MV-4-11 (cell line): ENCODE results near the gene EFNA2.
A peak's percentile ranks its signal among the peaks of the same experiment; 100 is the strongest.

Experiments used
- DNase-seq: peaks from one replicate; lab custom pipeline; 2025; lab: John Stamatoyannopoulos, UW

The EFNA2 gene

GRCh38 chr19:1260749-1261537 lies 24.7 kb upstream of the EFNA2 start:
- DNase-seq, result peak; percentile 96

GRCh38 chr19:1261538-1261797 lies 24.2 kb upstream of the EFNA2 start:
- DNase-seq, result peak; percentile 19

- DNase-seq, result no peak
Measured at GRCh38 chr19:1261798-1262622, 23.7 kb upstream of the EFNA2 start.

DNA sequence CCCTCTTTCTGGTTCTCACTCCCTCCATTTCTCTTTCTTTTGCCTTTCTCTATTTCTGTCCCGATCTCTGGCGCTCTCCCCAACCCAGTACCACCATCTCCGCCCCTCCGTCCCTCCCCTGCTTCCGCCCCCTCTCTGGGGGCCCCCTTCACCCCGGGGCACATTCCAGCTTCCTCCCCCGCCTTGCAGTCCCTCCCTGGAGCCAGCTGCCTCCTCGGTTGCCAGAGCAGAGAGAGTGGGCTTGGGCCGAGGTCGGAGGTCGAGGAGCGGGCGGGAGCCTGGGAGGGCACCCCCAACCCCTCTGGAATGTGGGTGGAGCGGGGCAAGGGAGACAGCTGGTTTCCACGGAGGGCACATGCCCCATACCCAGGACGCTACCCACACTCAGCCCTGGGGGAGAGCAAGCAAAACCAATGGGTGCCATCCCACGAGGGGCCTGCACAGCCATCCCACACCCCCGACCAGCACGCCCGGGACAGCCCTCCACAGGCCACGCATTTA lies 23.0 kb upstream of the EFNA2 start:
- DNase-seq, result no peak

- no peak for DNase-seq
Measured at GRCh38 chr19:1263188-1263587, 22.5 kb upstream of the EFNA2 start.

GRCh38 chr19:1264801-1265614 lies 20.7 kb upstream of the EFNA2 start:
- DNase-seq, result peak; percentile 49

GRCh38 chr19:1265615-1266128 lies 20.0 kb upstream of the EFNA2 start:
- peak; percentile 81 for DNase-seq

DNA sequence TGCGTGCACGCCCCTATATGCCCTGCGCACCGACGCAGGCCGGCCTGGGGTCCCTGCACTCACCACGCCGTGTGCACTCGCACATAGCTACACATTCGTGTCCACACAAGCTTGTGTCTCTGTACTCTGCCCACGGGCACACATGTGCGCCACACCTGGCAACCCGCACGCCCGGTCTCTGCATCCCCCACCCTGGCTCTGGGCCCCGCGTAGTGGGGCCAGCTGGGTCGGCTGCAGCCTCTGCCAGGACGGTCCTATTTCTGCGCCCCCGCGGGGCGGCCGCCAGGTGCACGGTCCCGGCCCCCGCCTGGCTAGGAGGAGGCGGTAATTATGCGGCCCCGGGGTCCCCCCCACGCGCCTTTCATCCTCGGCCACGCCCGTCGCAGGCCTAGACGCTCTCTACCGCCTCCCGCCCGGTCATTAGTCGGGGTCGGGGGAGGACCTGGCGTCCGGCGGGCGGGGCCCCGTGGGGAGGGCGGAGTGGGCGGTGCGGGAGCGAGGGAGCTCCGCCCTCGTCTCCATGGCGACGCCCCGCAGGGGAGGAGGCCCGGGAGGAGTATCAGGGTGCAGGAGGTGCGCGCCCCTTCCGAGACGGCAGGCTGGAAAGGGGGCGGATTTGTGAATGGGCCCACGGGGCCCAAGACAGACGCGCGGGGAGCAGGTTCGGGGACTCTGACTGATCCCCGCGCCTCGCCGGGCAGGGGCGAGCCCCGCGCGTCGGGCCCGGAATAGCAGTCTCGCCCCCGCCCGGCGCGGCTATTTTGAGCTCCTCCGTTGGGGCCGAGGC lies 19.4 kb upstream of the EFNA2 start:
- peak; percentile 81 for DNase-seq

DNA sequence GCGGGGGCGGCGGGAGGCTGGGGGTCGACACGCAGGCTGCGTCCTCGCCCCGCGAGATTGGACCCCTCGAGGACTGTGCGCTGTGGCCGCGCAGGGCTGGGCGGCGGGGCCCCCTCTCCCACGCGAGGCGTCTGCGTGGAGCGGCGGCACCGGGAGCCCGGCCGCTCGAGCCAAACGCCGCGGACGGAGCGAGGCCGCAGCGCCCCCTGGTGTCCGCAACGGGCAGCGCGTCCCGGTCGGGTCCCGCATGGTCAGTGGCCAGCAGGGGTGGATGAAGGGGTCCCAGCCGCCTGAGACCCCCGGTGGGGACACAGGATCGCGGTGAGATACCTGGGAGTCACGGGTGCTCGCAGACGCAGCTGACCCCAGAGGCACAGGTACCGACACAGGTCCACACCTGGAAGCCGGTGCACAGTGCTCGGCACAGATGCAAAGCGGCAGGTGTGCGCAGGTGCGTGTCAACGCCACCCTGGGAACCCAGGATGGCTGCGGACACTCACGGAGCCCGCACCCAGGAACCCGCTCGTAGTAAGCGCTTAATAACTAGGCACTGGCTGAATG lies 18.7 kb upstream of the EFNA2 start:
- peak; percentile 65 for DNase-seq

- DNase-seq, result no peak
Measured at GRCh38 chr19:1267477-1268225, 18.0 kb upstream of the EFNA2 start.

GRCh38 chr19:1268226-1269064 lies 17.2 kb upstream of the EFNA2 start:
- DNase-seq, result peak; percentile 42

GRCh38 chr19:1269065-1269477 lies 16.6 kb upstream of the EFNA2 start, which contains the start of gene CIRBP:
Gene CIRBP (plus strand): TSS chr19:1269332. CDS start chr19:1270934, 1,602 bp downstream.
- peak; percentile 100 for DNase-seq

- DNase-seq, result peak; percentile 71
Measured at GRCh38 chr19:1269478-1270212, 16.0 kb upstream of the EFNA2 start.

- DNase-seq, result peak; percentile 53
Measured at GRCh38 chr19:1270213-1270853, 15.3 kb upstream of the EFNA2 start.

DNA sequence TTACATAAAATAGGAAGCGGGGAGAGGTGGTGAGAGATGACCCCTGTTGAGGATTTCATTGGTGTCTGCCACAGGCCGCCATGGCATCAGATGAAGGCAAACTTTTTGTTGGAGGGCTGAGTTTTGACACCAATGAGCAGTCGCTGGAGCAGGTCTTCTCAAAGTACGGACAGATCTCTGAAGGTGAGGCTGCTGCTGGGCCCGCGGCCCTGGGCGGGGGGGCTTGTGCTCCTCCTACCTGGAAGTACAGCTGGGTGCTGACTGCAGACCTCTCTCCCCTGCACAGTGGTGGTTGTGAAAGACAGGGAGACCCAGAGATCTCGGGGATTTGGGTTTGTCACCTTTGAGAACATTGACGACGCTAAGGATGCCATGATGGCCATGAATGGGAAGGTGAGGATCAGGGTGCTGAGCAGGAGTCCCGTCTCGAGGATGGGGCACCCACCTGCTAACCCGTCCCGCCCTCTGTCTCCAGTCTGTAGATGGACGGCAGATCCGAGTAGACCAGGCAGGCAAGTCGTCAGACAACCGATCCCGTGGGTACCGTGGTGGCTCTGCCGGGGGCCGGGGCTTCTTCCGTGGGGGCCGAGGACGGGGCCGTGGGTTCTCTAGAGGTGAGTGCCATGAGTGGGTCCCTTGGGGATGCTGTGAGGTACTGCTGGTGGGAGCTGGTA lies 14.7 kb upstream of the EFNA2 start:
- no peak for DNase-seq

GRCh38 chr19:1271528-1272422 lies 13.9 kb upstream of the EFNA2 start:
- peak; percentile 62 for DNase-seq
